SIG-M5 treated with dmso at 0.1 percent for 504 hours (cell line): ENCODE data around the gene HYAL2.
"Not testable (repeated sequence)": the region's sequence is repeated elsewhere in the genome, so short reads cannot be mapped to it uniquely, and the experiment has no call there.

ENCODE experiments used
- DNase-seq: peaks from one replicate; lab custom pipeline; 2025; ENCODE audit not compliant: unreplicated experiment; lab: John Stamatoyannopoulos, UW

Gene HYAL2

DNA sequence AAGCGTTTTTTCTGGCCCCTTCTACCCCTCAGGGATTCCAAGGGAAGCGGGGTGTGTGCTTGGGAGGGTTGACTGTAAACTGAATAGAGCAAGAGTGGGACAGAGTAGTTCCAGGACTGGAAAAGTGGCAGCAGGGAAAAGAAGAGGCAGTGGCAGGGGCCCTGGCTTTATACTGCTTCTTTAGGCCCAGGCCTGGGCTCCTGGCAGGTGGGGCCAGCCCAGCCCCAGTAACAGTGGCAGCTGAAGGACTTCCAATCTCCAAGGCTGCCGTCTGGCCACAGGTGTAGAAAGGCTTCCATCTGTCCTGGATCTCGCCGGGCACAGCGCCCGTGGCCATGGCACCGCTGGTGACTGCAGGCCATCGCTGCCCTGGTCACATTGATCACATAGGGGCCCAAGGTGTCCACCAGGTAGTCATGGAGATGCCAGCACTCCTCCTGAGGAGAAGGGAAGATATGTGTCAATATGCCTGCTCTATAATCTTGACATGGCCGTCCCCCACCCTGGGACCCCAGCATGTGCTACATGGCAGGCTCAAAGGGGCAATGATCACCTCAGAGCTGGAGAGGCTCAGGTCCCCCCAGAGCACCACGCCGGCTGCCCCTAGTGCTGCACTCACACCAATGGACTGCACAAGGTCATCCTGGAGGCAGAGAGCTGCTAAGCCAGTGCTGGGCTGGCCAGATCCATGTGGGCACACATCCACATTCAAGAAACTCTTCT is 29.3 kb downstream of the HYAL2 start:
- DNase-seq: no peak

DNA sequence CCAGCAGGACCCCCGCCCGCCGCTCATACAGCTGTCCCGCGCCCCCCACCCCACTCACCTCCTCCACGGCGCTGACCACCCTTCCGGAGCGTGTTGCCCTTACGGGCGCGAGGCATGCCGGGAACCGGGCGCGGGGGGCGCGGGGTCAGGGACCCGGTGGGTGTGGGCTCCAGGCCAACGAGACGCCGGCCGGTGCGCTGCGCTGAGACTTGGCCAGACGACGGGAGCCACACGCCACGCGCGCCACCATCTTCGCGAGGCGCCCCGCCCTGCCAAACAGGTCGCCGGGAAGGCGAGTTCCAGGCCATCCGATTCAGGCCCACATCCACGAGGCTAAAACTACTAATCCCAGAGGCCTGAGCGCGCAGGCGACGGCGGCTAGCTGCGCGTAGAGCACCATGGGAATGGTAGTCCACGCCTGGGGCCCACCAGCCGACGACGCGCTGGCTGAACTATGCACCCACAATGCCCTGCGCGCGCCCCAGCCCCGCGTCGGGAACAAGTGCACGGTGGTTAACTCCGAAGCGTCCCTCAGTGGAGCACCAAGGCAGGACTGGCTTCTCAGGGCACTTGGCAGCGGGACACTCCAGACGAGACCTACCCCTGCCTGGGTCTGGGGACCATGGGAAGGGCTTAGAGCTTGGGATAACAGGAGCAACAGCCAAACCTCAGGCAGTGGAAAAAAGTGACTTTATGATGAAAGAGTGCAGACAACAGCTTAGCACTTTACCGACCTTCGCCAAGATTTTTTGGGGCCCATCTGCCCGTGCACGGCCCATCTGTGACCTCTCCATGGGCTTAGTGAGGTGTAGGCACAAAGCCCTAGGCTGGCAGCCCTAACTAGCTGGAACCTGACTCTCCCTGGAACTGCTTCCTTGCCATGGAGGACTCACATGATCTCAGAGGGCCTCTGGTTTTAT is 30.1 kb downstream of the HYAL2 start, which contains the start of gene IFRD2:
IFRD2 (minus strand) TSS at position 271 of the 920 bp plus-strand sequence; CDS start at position 116, 155 bp downstream.
- DNase-seq: peak; percentile 98

DNA sequence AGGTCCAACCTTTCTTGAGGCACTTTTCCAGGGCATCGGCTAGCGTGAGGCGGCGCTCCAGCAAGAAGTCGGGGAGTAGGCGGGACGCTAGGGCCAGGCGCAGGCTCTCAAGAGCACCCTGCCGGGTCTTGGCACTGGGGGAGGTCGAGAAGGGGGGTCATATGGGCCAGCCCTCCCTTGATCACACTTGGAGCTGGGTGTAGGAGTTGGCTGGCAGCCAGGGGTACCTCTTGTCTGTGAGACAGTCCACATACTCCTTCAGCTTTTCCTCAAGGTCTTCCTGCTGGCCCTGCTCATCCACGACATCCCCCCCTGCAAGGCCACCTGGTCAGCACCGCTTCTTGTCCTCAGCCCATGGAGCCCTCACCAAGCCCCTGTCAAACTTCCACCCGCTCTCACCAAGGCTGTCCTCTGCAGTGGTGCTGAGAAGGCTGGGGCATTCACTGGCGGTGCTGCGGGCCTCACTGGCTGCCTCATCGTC is 32.3 kb downstream of the HYAL2 start:
- DNase-seq: no peak

DNA sequence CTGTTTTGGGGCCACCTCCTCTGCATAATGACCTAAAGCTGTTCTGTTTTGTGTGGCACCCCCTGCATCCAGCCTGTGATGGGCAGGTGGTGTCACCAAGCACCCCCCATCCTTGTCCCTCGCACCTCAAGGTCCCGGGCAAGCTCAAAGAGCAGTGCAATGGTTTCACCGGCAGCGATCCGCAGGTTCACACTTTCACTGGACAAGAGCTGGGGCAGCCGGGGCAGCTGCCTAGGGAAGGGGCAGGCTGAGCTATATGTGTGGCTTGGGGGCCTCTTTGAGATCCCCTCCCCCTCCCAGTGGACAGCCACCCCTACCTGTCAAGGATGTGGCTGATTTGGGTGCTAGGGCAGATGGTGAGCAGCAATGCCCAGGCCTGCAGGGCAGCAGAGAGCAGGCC is 33.4 kb downstream of the HYAL2 start:
- DNase-seq: no peak

DNA sequence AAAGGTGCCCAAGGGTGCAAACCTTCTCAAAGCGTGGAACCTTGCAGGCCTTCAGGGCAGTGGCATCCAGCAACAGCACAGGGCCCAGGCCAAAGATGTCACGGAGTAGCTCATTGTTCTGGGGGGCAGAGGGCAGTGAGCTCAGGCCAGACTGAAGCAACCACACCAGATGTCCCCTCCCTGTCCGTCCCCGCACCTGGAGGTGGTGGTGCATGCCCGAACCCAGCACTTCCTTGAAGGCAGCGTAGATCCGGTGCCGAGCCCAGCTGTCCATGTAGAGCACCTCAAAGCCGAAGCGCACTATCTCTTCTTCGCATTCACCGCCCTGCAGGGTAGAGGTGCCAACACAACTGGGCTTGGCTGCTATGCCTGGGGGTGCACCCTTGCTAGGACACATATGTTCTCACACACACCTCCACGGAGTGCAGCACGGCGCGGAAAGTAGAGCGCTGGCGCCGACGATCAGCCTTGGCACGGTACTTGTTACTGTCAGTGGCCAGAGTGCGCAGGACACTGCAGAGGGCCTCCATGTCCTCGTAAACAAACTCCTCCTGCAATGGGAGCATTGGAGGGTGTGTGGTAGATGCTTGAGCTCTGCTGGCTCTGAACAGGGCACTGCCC is 34.0 kb downstream of the HYAL2 start:
- DNase-seq: no peak

DNA sequence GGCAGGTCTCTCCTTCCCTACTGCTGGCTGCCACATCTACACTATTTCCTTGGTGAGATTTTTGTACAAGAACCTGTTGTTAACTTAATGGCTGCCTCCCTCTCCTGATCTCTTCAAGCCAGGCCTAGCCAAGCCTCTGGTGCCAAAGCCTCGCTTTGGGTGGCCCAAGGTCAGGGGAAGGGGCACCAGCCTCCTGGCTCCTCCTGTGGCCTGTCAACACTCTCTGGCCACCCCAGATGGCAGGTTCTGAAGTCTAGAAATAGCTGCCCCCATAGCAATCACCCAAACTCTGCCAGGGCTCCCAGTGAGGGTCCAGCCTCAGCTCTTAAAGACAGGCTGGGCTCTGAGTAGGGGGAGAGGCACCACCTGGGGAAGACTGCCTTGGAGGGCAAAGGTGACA is 35.3 kb downstream of the HYAL2 start:
- DNase-seq: no peak

DNA sequence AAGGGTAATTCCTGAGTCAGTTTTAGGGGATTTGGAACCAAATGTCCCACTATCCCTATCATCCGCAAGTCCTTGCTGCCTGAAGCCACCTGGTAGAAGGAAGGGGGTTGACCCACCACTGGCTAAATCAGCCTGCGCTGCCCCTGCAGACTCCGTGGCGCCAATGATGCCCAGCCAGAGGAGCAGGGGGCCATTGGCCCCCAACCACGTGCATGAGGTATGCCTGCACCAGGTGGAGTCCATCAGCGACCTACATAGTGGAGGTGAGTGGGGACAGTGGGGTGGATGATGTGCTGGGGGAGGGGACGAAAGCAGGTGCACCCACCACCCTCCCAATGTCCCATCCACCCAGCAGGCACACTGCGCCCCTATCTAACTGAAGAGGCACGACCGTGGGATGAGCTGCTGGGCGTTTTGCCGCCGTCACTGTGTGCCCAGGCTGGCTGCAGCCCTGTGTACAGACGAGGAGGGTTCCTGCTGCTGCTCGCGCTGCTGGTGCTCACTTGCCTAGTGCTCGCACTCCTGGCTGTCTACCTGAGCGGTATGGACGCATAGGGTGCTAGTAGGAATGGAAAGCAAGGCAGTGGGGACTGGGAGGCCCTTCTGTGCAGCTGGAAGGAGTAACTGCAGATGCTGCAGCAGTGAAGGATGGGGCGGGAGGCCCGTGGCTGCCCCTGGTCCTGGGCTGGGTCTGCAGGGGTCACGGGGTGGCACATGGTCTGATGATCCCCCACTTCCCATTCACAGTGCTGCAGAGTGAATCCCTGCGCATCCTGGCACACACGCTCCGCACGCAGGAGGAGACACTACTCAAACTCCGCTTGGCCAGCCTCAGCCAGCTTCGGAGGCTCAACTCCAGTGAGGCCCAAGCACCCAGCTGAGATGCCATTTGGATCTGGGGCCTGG is 36.0 kb downstream of the HYAL2 start:
- no peak for DNase-seq

DNA sequence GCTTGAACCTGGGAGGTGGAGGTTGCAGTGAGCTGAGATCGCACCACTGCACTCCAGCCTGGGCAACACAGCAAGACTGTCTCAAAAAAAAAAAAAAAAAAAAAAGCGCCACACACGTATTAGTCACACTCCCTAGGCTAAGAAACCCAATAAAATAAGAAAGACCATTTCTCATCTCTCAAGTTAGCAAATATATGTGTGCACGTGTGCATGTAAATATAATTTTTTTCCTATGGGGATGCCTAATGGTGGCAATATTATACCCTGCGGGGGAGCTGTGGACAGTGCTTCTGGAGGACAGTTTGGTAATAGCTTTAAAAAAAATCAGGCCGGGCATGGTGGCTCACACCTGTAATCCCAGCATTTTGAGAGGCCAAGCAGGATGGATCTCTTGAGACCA is 38.4 kb downstream of the HYAL2 start:
- not testable (repeated sequence) for DNase-seq

DNA sequence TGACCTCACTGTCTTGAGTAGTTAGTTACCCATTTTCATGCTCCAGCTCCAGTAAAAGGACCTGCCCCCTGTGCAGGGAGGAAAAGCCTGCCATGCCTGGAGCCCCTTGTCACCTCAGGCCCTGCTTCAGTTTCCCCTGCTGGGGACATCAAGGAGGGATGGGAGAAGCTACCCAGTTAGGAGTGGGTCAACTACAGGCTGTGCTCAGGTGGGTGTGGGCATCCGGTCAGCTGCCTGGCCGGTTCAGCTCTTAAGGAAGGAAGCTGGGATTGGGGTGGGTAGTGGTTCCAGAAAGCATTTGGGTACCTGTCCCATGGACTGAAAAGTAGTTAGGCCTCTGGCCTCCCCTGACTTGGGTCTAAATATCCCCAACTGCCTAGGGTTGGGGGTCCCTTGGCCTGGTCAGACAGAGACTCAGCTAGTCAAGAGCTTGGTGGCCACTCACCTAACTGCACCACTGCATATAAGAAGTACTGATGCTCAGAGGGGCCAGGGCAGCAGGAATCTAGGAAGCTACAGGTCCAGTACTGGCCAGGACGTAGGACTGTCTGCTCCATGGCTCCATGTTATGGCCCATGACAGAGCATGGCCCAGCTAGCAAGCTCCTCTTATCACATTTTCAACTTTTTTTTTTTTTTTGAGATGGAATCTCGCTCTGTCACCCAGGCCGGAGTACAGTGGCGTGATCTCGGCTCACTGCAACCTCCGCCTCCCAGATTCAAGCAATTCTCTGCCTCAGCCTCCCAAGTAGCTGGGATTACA is 43.1 kb downstream of the HYAL2 start:
- DNase-seq: no peak

DNA sequence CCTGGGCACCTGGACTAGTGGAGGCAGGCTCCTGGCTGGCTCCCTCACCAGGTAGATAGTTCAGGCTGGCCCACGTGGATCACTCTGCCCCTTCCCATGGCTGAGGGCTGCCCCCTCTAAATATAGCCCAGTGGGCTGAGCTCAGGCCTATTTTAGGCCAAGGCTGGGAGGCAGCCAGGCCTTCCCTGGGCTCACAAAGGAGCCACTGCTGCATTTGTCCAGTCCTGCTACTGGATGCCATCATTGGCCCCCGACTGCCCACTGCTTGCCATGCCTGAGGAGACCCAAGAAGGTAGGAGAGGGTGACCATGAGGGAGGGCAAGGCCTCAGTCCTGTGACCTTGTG is 43.7 kb downstream of the HYAL2 start, which contains the start of gene LSMEM2:
LSMEM2 (plus strand) TSS at position 208 of the 345 bp plus-strand sequence; CDS start at position 235, 27 bp downstream.
- no peak for DNase-seq

DNA sequence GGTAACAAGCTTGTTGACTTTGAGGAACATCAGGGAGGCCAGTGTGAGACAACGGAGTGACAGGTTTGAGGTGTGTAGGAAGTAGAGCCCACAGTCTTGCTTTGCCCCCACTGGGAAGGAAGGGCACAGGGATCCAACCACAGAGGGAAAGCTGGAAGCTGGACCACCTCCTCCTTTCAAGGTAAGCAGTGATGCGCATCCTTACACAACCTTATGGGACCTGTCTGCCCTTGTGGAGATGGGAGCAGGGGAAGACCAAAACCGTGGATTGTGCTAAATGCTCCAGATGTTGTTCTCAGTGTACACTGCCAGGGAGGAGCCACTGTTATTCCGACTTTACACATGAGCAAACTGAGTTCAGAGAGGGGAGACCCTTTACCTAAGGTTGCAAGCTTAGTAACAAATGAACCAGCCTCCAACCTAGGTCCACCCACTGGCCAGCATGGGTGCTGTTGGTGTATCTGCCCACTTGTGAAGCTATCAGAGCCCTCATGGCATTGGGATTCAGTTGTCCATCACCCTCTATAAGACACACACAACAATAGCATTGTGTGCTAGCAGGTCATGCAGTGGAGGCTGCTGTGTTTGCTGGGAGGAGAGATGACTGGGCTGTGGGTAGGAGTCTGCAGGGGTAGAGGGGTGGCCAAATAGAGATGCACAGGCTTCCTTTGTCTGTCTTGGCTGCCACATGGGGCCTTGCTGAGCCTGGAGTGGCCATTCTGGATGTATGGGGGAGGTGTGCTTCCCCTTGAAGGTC is 44.2 kb downstream of the HYAL2 start:
- DNase-seq: no peak

DNA sequence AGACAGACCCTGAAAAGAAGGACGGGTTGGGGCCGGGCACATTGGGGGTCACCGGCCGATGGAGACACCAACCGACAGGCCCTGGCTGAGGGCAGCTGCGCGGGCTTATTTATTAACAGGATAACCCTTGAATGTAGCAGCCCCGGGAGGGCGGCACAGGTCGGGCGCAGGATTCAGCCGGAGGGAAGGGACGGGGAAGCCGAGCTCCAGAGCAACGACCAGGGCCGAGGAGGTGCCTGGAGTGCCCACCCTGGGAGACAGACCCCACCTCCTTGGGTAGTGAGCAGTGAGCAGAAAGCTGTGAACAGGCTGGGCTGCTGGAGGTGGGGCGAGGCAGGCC is 45.8 kb downstream of the HYAL2 start:
- no peak for DNase-seq

DNA sequence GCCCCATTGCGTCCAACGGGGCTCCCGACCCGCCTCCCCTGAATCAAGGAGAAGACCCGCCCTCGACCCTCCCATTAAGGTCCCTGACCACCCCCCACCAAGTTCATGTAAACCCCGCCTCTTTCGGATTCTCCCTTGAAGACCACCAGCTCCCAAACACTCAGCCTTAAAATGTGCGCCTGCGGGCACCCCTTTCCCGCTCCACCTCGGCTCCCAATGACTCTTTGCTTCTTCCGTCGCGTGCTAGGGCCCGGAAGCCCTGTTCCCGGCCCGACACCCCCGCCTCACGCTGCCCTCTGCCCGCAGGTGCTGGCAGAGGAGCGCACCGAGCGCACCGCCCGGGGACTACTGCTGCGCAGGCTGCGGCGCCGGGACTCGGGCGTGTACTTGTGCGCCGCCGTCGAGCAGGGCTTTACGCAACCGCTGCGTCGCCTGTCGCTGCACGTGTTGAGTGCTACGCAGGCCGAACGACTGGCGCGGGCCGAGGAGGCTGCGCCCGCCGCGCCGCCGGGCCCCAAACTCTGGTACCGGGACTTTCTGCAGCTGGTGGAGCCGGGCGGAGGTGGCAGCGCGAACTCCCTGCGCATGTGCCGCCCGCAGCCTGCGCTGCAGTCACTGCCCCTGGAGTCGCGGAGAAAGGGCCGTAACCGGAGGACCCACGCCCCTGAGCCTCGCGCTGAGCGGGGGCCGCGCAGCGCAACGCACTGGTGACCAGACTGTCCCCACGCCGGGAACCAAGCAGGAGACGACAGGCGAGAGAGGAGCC is 46.4 kb downstream of the HYAL2 start:
- no peak for DNase-seq

DNA sequence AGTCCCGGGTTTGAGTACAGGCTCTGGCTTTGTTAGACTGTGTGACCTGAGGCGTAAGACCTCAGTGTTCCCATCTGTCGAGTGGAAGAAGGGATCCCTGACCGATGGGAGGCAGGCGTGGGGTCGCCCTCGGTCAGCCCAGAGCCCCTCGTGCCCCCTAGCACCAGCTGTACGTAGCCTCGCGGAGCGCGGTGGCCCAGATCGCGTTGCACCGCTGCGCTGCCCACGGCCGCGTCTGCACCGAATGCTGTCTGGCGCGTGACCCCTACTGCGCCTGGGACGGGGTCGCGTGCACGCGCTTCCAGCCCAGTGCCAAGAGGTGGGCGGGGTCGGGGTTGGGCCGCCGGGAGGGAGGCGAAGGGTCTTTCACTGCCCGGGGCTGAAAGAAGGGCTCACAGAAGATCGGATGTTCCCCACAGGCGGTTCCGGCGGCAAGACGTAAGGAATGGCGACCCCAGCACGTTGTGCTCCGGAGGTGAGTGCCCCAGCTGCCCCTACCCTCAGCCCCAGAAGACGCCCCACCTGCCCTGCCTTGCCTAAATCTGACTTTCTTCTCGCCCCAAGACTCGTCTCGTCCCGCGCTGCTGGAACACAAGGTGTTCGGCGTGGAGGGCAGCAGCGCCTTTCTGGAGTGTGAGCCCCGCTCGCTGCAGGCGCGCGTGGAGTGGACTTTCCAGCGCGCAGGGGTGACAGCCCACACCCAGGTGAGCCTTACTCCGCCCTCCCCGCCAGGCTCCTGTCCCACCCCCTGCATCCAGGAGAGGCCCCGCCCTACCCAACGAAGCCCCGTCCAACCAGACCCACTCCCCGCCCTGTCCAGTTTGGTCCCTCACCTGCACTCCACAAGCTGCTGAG is 47.2 kb downstream of the HYAL2 start:
- no peak for DNase-seq

DNA sequence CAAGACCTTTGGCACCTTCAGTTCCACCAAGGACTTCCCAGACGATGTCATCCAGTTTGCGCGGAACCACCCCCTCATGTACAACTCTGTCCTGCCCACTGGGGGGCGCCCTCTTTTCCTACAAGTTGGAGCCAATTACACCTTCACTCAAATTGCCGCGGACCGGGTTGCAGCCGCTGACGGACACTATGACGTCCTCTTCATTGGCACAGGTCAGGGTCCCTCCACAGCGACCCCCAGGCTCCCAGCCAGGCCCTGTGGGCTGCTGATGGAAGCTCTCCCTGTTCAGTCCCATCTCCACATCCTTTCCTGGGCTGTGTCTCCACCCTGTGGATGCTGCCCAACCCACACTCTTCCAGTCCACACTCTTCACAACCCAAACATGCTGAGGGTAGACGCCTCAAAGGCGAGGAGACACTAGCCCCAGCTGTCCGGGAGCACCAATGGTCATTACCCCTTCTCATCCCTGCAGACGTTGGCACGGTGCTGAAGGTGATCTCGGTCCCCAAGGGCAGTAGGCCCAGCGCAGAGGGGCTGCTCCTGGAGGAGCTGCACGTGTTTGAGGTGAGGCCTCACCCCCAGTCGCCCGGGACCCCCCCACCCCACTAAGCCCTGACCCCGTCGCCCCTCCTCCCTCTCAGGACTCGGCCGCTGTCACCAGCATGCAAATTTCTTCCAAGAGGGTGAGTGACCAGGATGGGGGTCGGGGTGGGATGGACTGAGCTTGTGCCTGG is 48.0 kb downstream of the HYAL2 start:
- peak; percentile 68 for DNase-seq

DNA sequence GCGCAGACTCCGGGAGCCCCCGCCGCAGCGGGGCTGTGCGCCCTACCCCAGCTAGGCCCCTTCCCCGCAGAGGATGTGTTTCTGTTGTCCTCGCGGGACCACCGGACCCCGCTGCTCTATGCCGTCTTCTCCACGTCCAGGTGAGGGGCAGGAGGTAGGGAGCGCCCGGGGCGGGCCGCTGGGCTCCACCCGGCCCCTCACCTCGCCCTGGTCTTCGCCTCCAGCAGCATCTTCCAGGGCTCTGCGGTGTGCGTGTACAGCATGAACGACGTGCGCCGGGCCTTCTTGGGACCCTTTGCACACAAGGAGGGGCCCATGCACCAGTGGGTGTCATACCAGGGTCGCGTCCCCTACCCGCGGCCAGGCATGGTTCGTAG is 48.9 kb downstream of the HYAL2 start:
- no peak for DNase-seq
